HG03521 (cell line): Measurements from ENCODE around the gene CD300A.
"Not testable (repeated sequence)": the region's sequence is repeated elsewhere in the genome, so short reads cannot be mapped to it uniquely, and the experiment has no call there.

Source experiments
- ATAC-seq: cut with Tn5 transposase; IDR thresholded peaks from one replicate; pipeline ENCODE4 v1.9.1; 2021; ENCODE audit warnings: mild to moderate bottlenecking, moderate library complexity; ENCODE audit not compliant: unreplicated experiment

CD300A gene

GRCh38 chr17:74518413-74518981 is 52.1 kb downstream of the CD300A start:
- ATAC-seq = not testable (repeated sequence)

GRCh38 chr17:74520016-74520434 is 53.6 kb downstream of the CD300A start:
- ATAC-seq = no peak

- no peak for ATAC-seq
Observed at GRCh38 chr17:74520790-74521480, 54.5 kb downstream of the CD300A start.

GRCh38 chr17:74521701-74522201 is 55.3 kb downstream of the CD300A start:
- ATAC-seq = no peak

GRCh38 chr17:74522381-74523105 is 56.1 kb downstream of the CD300A start:
- no peak for ATAC-seq

- no peak for ATAC-seq
Observed at GRCh38 chr17:74523308-74523707, 56.9 kb downstream of the CD300A start.

GRCh38 chr17:74524653-74525464 is 58.4 kb downstream of the CD300A start:
- no peak for ATAC-seq

GRCh38 chr17:74525465-74525725 is 59.0 kb downstream of the CD300A start:
- no peak for ATAC-seq

GRCh38 chr17:74525781-74526288 is 59.4 kb downstream of the CD300A start:
- no peak for ATAC-seq

- ATAC-seq = no peak
Observed at GRCh38 chr17:74526681-74527080, 60.2 kb downstream of the CD300A start.

GRCh38 chr17:74527081-74527480 is 60.6 kb downstream of the CD300A start:
- ATAC-seq = no peak

- no peak for ATAC-seq
Observed at GRCh38 chr17:74527756-74528155, 61.3 kb downstream of the CD300A start.

GRCh38 chr17:74528491-74529199 is 62.2 kb downstream of the CD300A start:
- ATAC-seq = peak; percentile 80

- no peak for ATAC-seq
Observed at GRCh38 chr17:74529243-74529642, 62.8 kb downstream of the CD300A start.

GRCh38 chr17:74530831-74531150 is 64.4 kb downstream of the CD300A start:
- no peak for ATAC-seq

- no peak for ATAC-seq
Observed at GRCh38 chr17:74531231-74531761, 64.9 kb downstream of the CD300A start, which contains the start of gene CD300LB. Gene CD300LB (minus strand): TSS chr17:74531475. CDS start chr17:74531350, 125 bp downstream.

GRCh38 chr17:74532115-74532514 is 65.7 kb downstream of the CD300A start:
- ATAC-seq = no peak
